Peyer's patch (tissue), 4 donors: ENCODE results near the gene HTT. TPM values are rescaled to one million over a fixed set of nuclear protein-coding genes. Genes with fewer than 3 reads are reported as not detected.
A peak's percentile ranks its signal among the peaks of the same experiment; 100 is the strongest.

Source experiments
- DNase-seq, 3 donors: peaks; one replicate each; pipeline ENCODE4 v3.0.0-alpha.2; 2017 to 2019
- H3K27ac ChIP-seq, 4 donors: fragments of 200-600 bp; sonication (generic); one replicate each; pipeline ENCODE4 v1.5.1; 2016 to 2019
- H3K27me3 ChIP-seq, 2 donors: fragments of 200-600 bp; sonication (generic); one replicate each; pipeline ENCODE4 v1.5.1; 2019
- H3K36me3 ChIP-seq, 3 donors: fragments of 200-600 bp; sonication (generic); one replicate each; pipeline ENCODE4 v1.5.1; 2016 to 2019
- H3K4me1 ChIP-seq, 4 donors: fragments of 200-600 bp; sonication (generic); one replicate each; pipeline ENCODE4 v1.5.1; 2016 to 2019
- H3K4me3 ChIP-seq, 4 donors: fragments of 200-600 bp; sonication (generic); 1 replicate in 3 of 4; 2 replicates in 1 of 4; pipeline ENCODE4 v1.5.1; 2016 to 2019; ENCODE audit warnings: mild to moderate bottlenecking in 1 of 4
- H3K9me3 ChIP-seq, 4 donors: fragments of 200-600 bp; sonication (generic); one replicate each; pipeline ENCODE4 v1.5.1; 2016 to 2019; ENCODE audit warnings: mild to moderate bottlenecking in 1 of 4
- CTCF ChIP-seq, 6 experiments: fragments of 450-650 bp in 4 of 6; fragments of 200-600 bp in 2 of 6; sonication (generic) in 1 of 6; IDR thresholded peaks; one replicate each; pipeline ENCODE4 v1.5.1; 2017 to 2019; ENCODE audit warnings: antibody characterized with exemption in 6 of 6, mild to moderate bottlenecking in 3 of 6, moderate library complexity in 1 of 6
- POLR2A ChIP-seq, 2 donors: fragments of 450-650 bp; IDR thresholded peaks; one replicate each; pipeline ENCODE4 v1.5.1; 2017; ENCODE audit warnings: antibody characterized with exemption in 2 of 2, mild to moderate bottlenecking in 2 of 2, moderate library complexity in 2 of 2
- total RNA-seq, 4 donors: library from RNA; depleted of rRNA; stranded (reverse); fragments of >200 nt; gene quantifications; one replicate each; pipeline ENCODE4 v1.1.0, GENCODE V29; 2016

Gene HTT
- total RNA-seq, 4 donors from 2014 or later = 62.3 to 133 (median 113) TPM

GRCh38 chr4:3108211-3108610 is 33.7 kb downstream of the HTT start:
- TF ChIP-seq POLR2A (IDR thresholded peaks at IDR 0.05) = no peak
- no peak for TF ChIP-seq CTCF (IDR thresholded peaks at IDR 0.05)
- peaks cover 0 to 15% (median 0%) of the 10 kb centered on the region in 4 donors for H3K4me1 ChIP-seq
- H3K27ac ChIP-seq = peak overlapping the region in 2 of 4 donors; percentile 56 to 60
- peaks cover 0 to 74% (median 0%) of the 10 kb centered on the region in 3 donors for H3K36me3 ChIP-seq
- no peaks in the 10 kb centered on the region for H3K9me3 ChIP-seq
- H3K4me3 ChIP-seq = no peak overlapping the region
- no peaks in the 10 kb centered on the region for H3K27me3 ChIP-seq
- DNase-seq = no peak

DNA sequence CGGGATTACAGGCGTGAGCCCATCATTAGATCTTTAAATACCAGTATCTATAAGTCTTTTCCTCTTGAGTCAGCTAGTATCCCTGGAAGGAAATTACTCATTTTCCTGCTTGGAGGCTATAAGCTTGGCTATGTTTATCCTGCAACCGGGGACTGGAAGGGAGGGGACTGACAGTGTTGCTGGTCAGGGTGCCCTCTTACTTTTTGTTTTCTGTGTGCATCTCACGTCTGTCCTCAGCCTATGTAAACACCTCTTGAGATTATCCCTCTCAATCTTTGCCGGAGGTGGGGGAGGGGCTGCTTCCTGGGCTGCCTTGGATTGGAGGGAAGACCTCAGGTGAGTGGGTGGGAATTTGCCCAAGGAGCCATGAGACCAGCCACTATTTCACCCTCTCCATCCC is 37.0 kb downstream of the HTT start:
- no peak for DNase-seq
- no peaks in the 10 kb centered on the region for H3K9me3 ChIP-seq
- no peaks in the 10 kb centered on the region for H3K27me3 ChIP-seq
- TF ChIP-seq POLR2A (IDR thresholded peaks at IDR 0.05) (no peak), CTCF (IDR thresholded peaks at IDR 0.05) (no peak)
- H3K36me3 ChIP-seq = peaks cover 0 to 81% (median 0%) of the 10 kb centered on the region in 3 donors
- H3K27ac ChIP-seq = peak overlapping the region in 2 of 4 donors; percentile 10 to 38
- H3K4me1 ChIP-seq = peaks cover 0 to 13% (median 0%) of the 10 kb centered on the region in 4 donors
- no peak overlapping the region for H3K4me3 ChIP-seq

DNA sequence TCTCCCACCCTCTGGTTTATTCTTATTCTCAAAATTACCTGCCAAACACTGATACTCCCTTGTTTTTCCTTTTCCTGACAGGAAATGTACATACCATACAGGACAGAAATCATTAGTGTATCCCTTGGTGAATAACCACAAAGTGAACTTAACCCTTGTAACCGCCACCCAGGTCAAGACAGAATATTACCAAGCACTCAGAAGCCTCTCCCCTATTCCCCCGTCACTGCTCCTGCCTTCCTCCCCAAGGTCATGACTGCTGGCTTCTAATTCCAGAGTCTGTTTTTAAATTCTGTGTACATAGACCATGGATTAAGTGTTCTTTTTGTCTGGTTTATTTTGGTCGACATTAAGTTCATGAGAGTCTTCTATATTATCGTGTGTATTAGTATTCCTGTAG is 37.7 kb downstream of the HTT start:
- TF ChIP-seq CTCF (IDR thresholded peaks at IDR 0.05) = no peak
- TF ChIP-seq POLR2A (IDR thresholded peaks at IDR 0.05) = no peak
- no peak for DNase-seq
- Histone ChIP-seq H3K4me3 (no peak overlapping the region), H3K36me3 (peaks cover 0 to 88% (median 0%) of the 10 kb centered on the region in 3 donors), H3K9me3 (no peaks in the 10 kb centered on the region), H3K27ac (peak overlapping the region in 1 of 4 donors; percentile 10), H3K27me3 (no peaks in the 10 kb centered on the region), H3K4me1 (peaks cover 0 to 6% (median 0%) of the 10 kb centered on the region in 4 donors)

DNA sequence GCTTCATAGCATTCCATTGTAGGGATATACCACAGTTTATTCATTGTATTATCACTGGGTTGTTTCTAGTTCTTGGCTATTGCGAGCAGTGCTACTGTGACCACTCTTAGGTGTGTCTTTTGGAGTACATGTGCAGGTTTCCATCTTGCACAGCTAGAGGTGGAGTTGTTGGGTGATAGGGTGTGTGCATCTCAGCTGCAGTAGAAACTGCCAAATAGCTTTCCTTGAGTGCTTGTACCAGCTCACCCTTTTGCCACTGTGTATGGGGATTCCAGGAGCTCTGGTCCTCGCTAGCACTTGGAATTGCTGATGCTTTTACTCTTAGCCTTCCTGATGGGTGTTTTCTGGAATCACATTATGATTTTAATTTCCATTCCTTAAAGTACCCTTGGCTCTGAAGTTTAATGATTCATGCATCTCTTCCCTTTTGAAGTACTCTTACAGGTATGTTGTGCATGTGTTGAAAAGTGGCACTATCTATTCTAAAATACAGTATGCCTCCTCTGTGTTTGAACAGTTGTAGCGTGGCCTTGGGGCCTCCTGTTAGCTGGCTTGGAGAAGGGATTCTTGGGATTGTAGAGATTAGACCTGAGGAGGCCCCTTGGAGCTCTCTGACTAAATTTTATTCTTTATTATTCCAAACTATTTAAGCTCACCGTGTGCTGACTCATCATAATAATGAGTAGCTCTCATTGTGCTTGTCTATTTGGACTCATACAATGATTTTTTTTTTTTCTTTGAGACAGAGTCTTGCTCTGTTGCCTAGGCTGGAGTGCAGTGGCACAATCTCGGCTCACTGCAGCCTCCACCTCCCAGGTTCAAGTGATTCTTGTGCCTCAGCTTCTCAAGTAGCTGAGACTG is 38.4 kb downstream of the HTT start:
- DNase-seq = no peak
- Histone ChIP-seq H3K36me3 (peaks cover 0 to 88% (median 0%) of the 10 kb centered on the region in 3 donors), H3K4me3 (no peak overlapping the region), H3K27ac (no peak overlapping the region), H3K9me3 (no peaks in the 10 kb centered on the region), H3K27me3 (no peaks in the 10 kb centered on the region), H3K4me1 (no peaks in the 10 kb centered on the region)
- TF ChIP-seq CTCF (IDR thresholded peaks at IDR 0.05) = no peak
- no peak for TF ChIP-seq POLR2A (IDR thresholded peaks at IDR 0.05)

- Histone ChIP-seq H3K27me3 (no peaks in the 10 kb centered on the region), H3K9me3 (no peaks in the 10 kb centered on the region), H3K36me3 (peaks cover 0 to 78% (median 0%) of the 10 kb centered on the region in 3 donors), H3K27ac (no peak overlapping the region), H3K4me1 (no peaks in the 10 kb centered on the region), H3K4me3 (no peak overlapping the region)
- TF ChIP-seq CTCF (IDR thresholded peaks at IDR 0.05) (no peak), POLR2A (IDR thresholded peaks at IDR 0.05) (no peak)
- no peak for DNase-seq
These were observed 39.9 kb downstream of the HTT start for GRCh38 chr4:3114377-3114776.
